NCI-H446 treated with DMSO at 0.1 percent for 48 hours (cell line): ENCODE results near the gene SRP54.
"Not testable (repeated sequence)": the region's sequence is repeated elsewhere in the genome, so short reads cannot be mapped to it uniquely, and the experiment has no call there.

ENCODE experiments used
- DNase-seq: peaks from one replicate; lab custom pipeline; 2025; lab: John Stamatoyannopoulos, UW

SRP54 gene

GRCh38 chr14:34983786-34984185 is 994 bp downstream of the SRP54 start:
- no peak for DNase-seq

GRCh38 chr14:34985740-34986139 is 2.9 kb downstream of the SRP54 start:
- DNase-seq = no peak

GRCh38 chr14:34987180-34987579 is 4.4 kb downstream of the SRP54 start:
- no peak for DNase-seq

- no peak for DNase-seq
Observed at GRCh38 chr14:34989762-34990161, 7.0 kb downstream of the SRP54 start.

- DNase-seq = no peak
Observed at GRCh38 chr14:34993426-34993825, 10.6 kb downstream of the SRP54 start.

- no peak for DNase-seq
Observed at GRCh38 chr14:34994668-34995067, 11.9 kb downstream of the SRP54 start.

- DNase-seq = peak; percentile 74
Observed at GRCh38 chr14:34997762-34998161, 15.0 kb downstream of the SRP54 start.

GRCh38 chr14:34999500-34999899 is 16.7 kb downstream of the SRP54 start:
- DNase-seq = no peak

GRCh38 chr14:35001621-35002020 is 18.8 kb downstream of the SRP54 start:
- no peak for DNase-seq

GRCh38 chr14:35004839-35005238 is 22.0 kb downstream of the SRP54 start:
- DNase-seq = no peak

GRCh38 chr14:35016568-35016967 is 33.8 kb downstream of the SRP54 start:
- no peak for DNase-seq

GRCh38 chr14:35020713-35021112 is 37.9 kb downstream of the SRP54 start:
- DNase-seq = no peak

GRCh38 chr14:35028435-35028834 is 45.6 kb downstream of the SRP54 start:
- no peak for DNase-seq

- DNase-seq = no peak
Observed at GRCh38 chr14:35032562-35032961, 49.8 kb downstream of the SRP54 start.

- no peak for DNase-seq
Observed at GRCh38 chr14:35034440-35034833, 51.6 kb downstream of the SRP54 start.

GRCh38 chr14:35034944-35035554 is 52.3 kb downstream of the SRP54 start:
- DNase-seq = not testable (repeated sequence)

GRCh38 chr14:35038312-35038711 is 55.5 kb downstream of the SRP54 start:
- not testable (repeated sequence) for DNase-seq

GRCh38 chr14:35042632-35043031 is 59.8 kb downstream of the SRP54 start:
- no peak for DNase-seq

GRCh38 chr14:35043046-35043445 is 60.3 kb downstream of the SRP54 start:
- DNase-seq = no peak

GRCh38 chr14:35044939-35045797 is 62.4 kb downstream of the SRP54 start:
- DNase-seq = no peak

- DNase-seq = no peak
Observed at GRCh38 chr14:35045798-35046047, 62.9 kb downstream of the SRP54 start.

- peak; percentile 94 for DNase-seq
Observed at GRCh38 chr14:35046048-35046750, 63.4 kb downstream of the SRP54 start, which contains the start of gene FAM177A1. Gene FAM177A1, plus strand, starts transcription at chr14:35046272. Its CDS starts 192 bp downstream, at chr14:35046464.
